IMR-90 (cell line): ENCODE results near the gene ADAM23. TPM values are rescaled to one million over a fixed set of nuclear protein-coding genes. Genes with fewer than 3 reads are reported as not detected.

Experiments used
- ATAC-seq: fragments of 200-7000 bp; cut with Tn5 transposase; 2 replicates; pipeline ENCODE4 v1.9.1; 2020; ENCODE audit warnings: low read depth, mild to moderate bottlenecking, moderate library complexity
- BruUV-seq: library from RNA; stranded (reverse); fragments of 400-500 nt; replicated peaks from 2 replicates; lab custom pipeline; 2021; lab: Mats Ljungman, UMichigan
- CTCF ChIA-PET: fragments of 300-600 bp; formaldehyde crosslinking; extraction: SDS; loops from one replicate; lab custom pipeline; 2021; ENCODE audit warnings: antibody characterized with exemption; lab: Yijun Ruan, JAX
- POLR2A ChIA-PET: fragments of 300-600 bp; sonication (Branson Sonifier 250); formaldehyde crosslinking; loops from one replicate; lab custom pipeline; 2022; ENCODE audit warnings: antibody characterized with exemption; ENCODE audit not compliant: unreplicated experiment; lab: Charles Lee
- DNase-seq: peaks from one replicate; pipeline ENCODE4 v3.0.0; 2013
- H2AFZ ChIP-seq: replicated peaks from 2 replicates; pipeline ENCODE3; 2013; ENCODE audit warnings: low read length, mild to moderate bottlenecking; ENCODE audit not compliant: poor library complexity
- H2AK5ac ChIP-seq: 2 replicates; pipeline ENCODE4 v1.6.1; 2013; ENCODE audit warnings: low read depth, low read length, inconsistent platforms
- H2AK9ac ChIP-seq: replicated peaks from 2 replicates; pipeline ENCODE3; 2013; ENCODE audit warnings: mild to moderate bottlenecking, low read depth, low read length, moderate library complexity; ENCODE audit not compliant: poor library complexity
- H2BK120ac ChIP-seq: 2 replicates; pipeline ENCODE4 v1.6.1; 2013; ENCODE audit warnings: low read depth, low read length, inconsistent platforms
- H2BK15ac ChIP-seq: 3 replicates; pipeline ENCODE4 v1.6.1; 2013; ENCODE audit warnings: low read depth, low read length, inconsistent platforms
- H2BK20ac ChIP-seq: 2 replicates; pipeline ENCODE4 v1.6.1; 2013; ENCODE audit warnings: low read depth, mild to moderate bottlenecking, inconsistent platforms, low read length, moderate library complexity
- H2BK5ac ChIP-seq: 2 replicates; pipeline ENCODE4 v1.6.1; 2013; ENCODE audit warnings: mild to moderate bottlenecking, low read depth, low read length, inconsistent platforms; ENCODE audit not compliant: poor library complexity, severe bottlenecking
- H3K14ac ChIP-seq: replicated peaks from 2 replicates; pipeline ENCODE4 v1.6.1; 2013; ENCODE audit warnings: low read depth, low read length, inconsistent platforms
- H3K18ac ChIP-seq: 2 replicates; pipeline ENCODE4 v1.6.1; 2013; ENCODE audit warnings: low read depth, low read length, control low read depth
- H3K23ac ChIP-seq: 2 replicates; pipeline ENCODE4 v1.6.1; 2013; ENCODE audit warnings: low read depth, low read length, inconsistent platforms
- H3K27ac ChIP-seq: 2 replicates; pipeline ENCODE4 v1.5.1; 2013; ENCODE audit warnings: mild to moderate bottlenecking, control low read depth, low read length; ENCODE audit not compliant: insufficient read depth
- H3K27me3 ChIP-seq: 2 replicates; pipeline ENCODE4 v1.6.1; 2013; ENCODE audit warnings: low read length; ENCODE audit not compliant: control insufficient read depth, insufficient read depth
- H3K36me3 ChIP-seq: 2 replicates; pipeline ENCODE4 v1.6.1; 2013; ENCODE audit warnings: low read length, mixed read lengths; ENCODE audit not compliant: control insufficient read depth, insufficient read depth
- H3K4ac ChIP-seq: 2 replicates; pipeline ENCODE4 v1.6.1; 2013; ENCODE audit warnings: low read depth, low read length, inconsistent platforms
- H3K4me1 ChIP-seq: 2 replicates; pipeline ENCODE4 v1.6.1; 2013; ENCODE audit warnings: low read length, mixed read lengths; ENCODE audit not compliant: control insufficient read depth, insufficient read depth
- H3K4me2 ChIP-seq: 2 replicates; pipeline ENCODE4 v1.6.1; 2013; ENCODE audit warnings: low read depth, mild to moderate bottlenecking, control low read depth, low read length, moderate library complexity
- H3K4me3 ChIP-seq: 2 replicates; pipeline ENCODE4 v1.5.1; 2013; ENCODE audit warnings: low read depth, mild to moderate bottlenecking, control low read depth, low read length, moderate library complexity; ENCODE audit not compliant: insufficient read depth
- H3K56ac ChIP-seq: 2 replicates; pipeline ENCODE4 v1.6.1; 2013; ENCODE audit warnings: low read length, inconsistent platforms; ENCODE audit not compliant: insufficient read depth; ENCODE audit errors: extremely low read depth
- H3K79me1 ChIP-seq, 2 experiments: 2 replicates each; pipeline ENCODE4 v1.6.1; 2013; ENCODE audit warnings: low read length in 2 of 2, inconsistent platforms in 1 of 2, low read depth in 1 of 2
- H3K9ac ChIP-seq: 2 replicates; pipeline ENCODE4 v1.6.1; 2013; ENCODE audit warnings: low read depth, low read length, control low read depth
- H3K9me1 ChIP-seq: 2 replicates; pipeline ENCODE4 v1.6.1; 2013; ENCODE audit warnings: low read length, inconsistent platforms; ENCODE audit not compliant: insufficient read depth
- H3K9me3 ChIP-seq: 2 replicates; pipeline ENCODE4 v1.6.1; 2013; ENCODE audit warnings: low read length; ENCODE audit not compliant: control insufficient read depth, insufficient read depth
- H4K20me1 ChIP-seq: 2 replicates; pipeline ENCODE4 v1.6.1; 2013; ENCODE audit warnings: low read length, inconsistent platforms; ENCODE audit not compliant: insufficient read depth
- H4K5ac ChIP-seq: 2 replicates; pipeline ENCODE4 v1.6.1; 2013; ENCODE audit warnings: mild to moderate bottlenecking, low read depth, low read length, control low read depth
- H4K8ac ChIP-seq, 2 experiments: 2 replicates each; pipeline ENCODE4 v1.6.1; 2013; ENCODE audit warnings: low read depth in 2 of 2, low read length in 2 of 2, control low read depth in 1 of 2, inconsistent platforms in 1 of 2
- H4K91ac ChIP-seq: 2 replicates; pipeline ENCODE4 v1.6.1; 2013; ENCODE audit warnings: low read depth, low read length, inconsistent platforms; ENCODE audit not compliant: insufficient read depth
- BHLHE40 ChIP-seq: fragments of 150-350 bp; IDR thresholded peaks from 2 replicates; pipeline ENCODE4 v1.6.1; 2016; ENCODE audit warnings: mild to moderate bottlenecking, low read depth, low read length
- CEBPB ChIP-seq: IDR thresholded peaks from 2 replicates; pipeline ENCODE4 v1.6.1; 2012; ENCODE audit warnings: low read depth, low read length, improper control_type of control experiment
- CHD1 ChIP-seq: IDR thresholded peaks from 2 replicates; pipeline ENCODE4 v1.6.1; 2012; ENCODE audit warnings: low read depth, low read length, improper control_type of control experiment
- CTCF ChIP-seq: conservative IDR thresholded peaks from 2 replicates; pipeline ENCODE4 v1.5.1; 2012; ENCODE audit warnings: mild to moderate bottlenecking, low read depth, low read length, improper control_type of control experiment
- ELK1 ChIP-seq: fragments of 150-350 bp; IDR thresholded peaks from 2 replicates; pipeline ENCODE4 v1.6.1; 2016; ENCODE audit warnings: low read depth, mild to moderate bottlenecking, low read length, moderate library complexity, borderline replicate concordance
- FOS ChIP-seq: fragments of 150-350 bp; IDR thresholded peaks from 2 replicates; pipeline ENCODE4 v1.6.1; 2016; ENCODE audit warnings: low read depth, low read length
- MAFK ChIP-seq: IDR thresholded peaks from 2 replicates; pipeline ENCODE4 v1.6.1; 2012; ENCODE audit warnings: low read depth, low read length, improper control_type of control experiment
- MAZ ChIP-seq: IDR thresholded peaks from 2 replicates; pipeline ENCODE4 v1.6.1; 2012; ENCODE audit warnings: low read depth, mild to moderate bottlenecking, low read length, improper control_type of control experiment, moderate library complexity, borderline replicate concordance
- MXI1 ChIP-seq: IDR thresholded peaks from 2 replicates; pipeline ENCODE4 v1.6.1; 2012; ENCODE audit warnings: low read depth, mild to moderate bottlenecking, low read length, moderate library complexity, borderline replicate concordance
- NFE2L2 ChIP-seq: fragments of 150-350 bp; IDR thresholded peaks from 2 replicates; pipeline ENCODE4 v1.6.1; 2016; ENCODE audit warnings: low read depth, mild to moderate bottlenecking, low read length
- POLR2A ChIP-seq: IDR thresholded peaks from 2 replicates; pipeline ENCODE4 v1.6.1; 2012; ENCODE audit warnings: mild to moderate bottlenecking, low read depth, low read length
- RAD21 ChIP-seq: IDR thresholded peaks from 2 replicates; pipeline ENCODE4 v1.6.1; 2012; ENCODE audit warnings: low read length, improper control_type of control experiment
- RCOR1 ChIP-seq: IDR thresholded peaks from 2 replicates; pipeline ENCODE4 v1.6.1; 2012; ENCODE audit warnings: mild to moderate bottlenecking, low read length, improper control_type of control experiment; ENCODE audit not compliant: insufficient replicate concordance
- RFX5 ChIP-seq: IDR thresholded peaks from 2 replicates; pipeline ENCODE4 v1.8.0; 2012; ENCODE audit warnings: low read depth, mild to moderate bottlenecking, low read length, moderate library complexity
- SMC3 ChIP-seq: fragments of 150-350 bp; IDR thresholded peaks from 2 replicates; pipeline ENCODE4 v1.6.1; 2016; ENCODE audit warnings: low read depth, mild to moderate bottlenecking, antibody characterized with exemption, low read length, moderate library complexity
- WGBS, 2 experiments: methylation state at CpG; one replicate each; pipeline versions ENCODE4 v1.1.5 to v1.1.7; 2013; ENCODE audit warnings: missing lambda C conversion rate in 2 of 2; ENCODE audit not compliant: insufficient read length in 1 of 2; ENCODE audit errors: extremely low coverage in 2 of 2; 5-methylcytosine and 5-hydroxymethylcytosine counted together
- dilution Hi-C: fragments of 300-500 bp; cut with HindIII; formaldehyde crosslinking; loops from one replicate; pipeline ENCODE4 v1.14.3; 2018; ENCODE audit warnings: low sequenced_read_pairs; ENCODE audit not compliant: unreplicated experiment
- in situ Hi-C: fragments of 300-500 bp; cut with MboI; formaldehyde crosslinking; loops from 3 replicates; pipeline ENCODE4 v1.14.3; 2019; ENCODE audit warnings: low sequenced_read_pairs, inconsistent platforms, mixed read lengths
- intact Hi-C: fragments of 100-400 bp; cut with micrococcal nuclease; formaldehyde crosslinking; loops from 2 replicates; pipeline ENCODE4 v1.10.0; 2022
- polyA plus RNA-seq, 3 experiments: library from polyadenylated mRNA; depleted of rRNA; stranded (reverse); fragments of >200 nt; gene quantifications; 2 replicates each; pipeline ENCODE4 v1.2.3, GENCODE V29; 2012; ENCODE audit warnings: low replicate concordance in 1 of 3
- total RNA-seq: library from RNA; depleted of rRNA; stranded (reverse); fragments of >200 nt; gene quantifications from 2 replicates; pipeline ENCODE4 v1.2.3, GENCODE V29; 2012
- TF ChIP-seq, protein P1 (sequence below): fragments of 150-350 bp; IDR thresholded peaks from 2 replicates; pipeline ENCODE4 v1.6.1; 2017; ENCODE audit warnings: mild to moderate bottlenecking, antibody characterized with exemption, low read length, low read depth

Gene ADAM23
- total and polyA plus RNA-seq, 2 of the 4 experiments (the other 2 are of a cell fraction) = 2.9 to 10.3 TPM

GRCh38 chr2:206543073-206543472 lies 99.7 kb downstream of the ADAM23 start:
- no peak for ATAC-seq
- H3K56ac ChIP-seq = no peak overlapping the region
- no peak overlapping the region for H3K23ac ChIP-seq
- H3K14ac ChIP-seq = no peak overlapping the region
- no peak overlapping the region for H4K5ac ChIP-seq
- H2AFZ ChIP-seq = no peak overlapping the region
- H3K27ac ChIP-seq = no peak overlapping the region
- no peak overlapping the region for H3K18ac ChIP-seq
- no peak overlapping the region for H2AK9ac ChIP-seq
- in situ Hi-C loops (no loop called here), intact Hi-C loops (no loop called here), dilution Hi-C loops (no loop called here)
- no peaks in the 10 kb centered on the region for H3K9me1 ChIP-seq
- no peak overlapping the region for H2BK120ac ChIP-seq
- no peaks in the 10 kb centered on the region for H3K79me1 ChIP-seq
- ChIA-PET POLR2A (no interaction called here), CTCF (no interaction called here)
- H3K9me3 ChIP-seq = no peaks in the 10 kb centered on the region
- WGBS, 2 experiments = 80% methylated on average over 1 of the region's 2 CpGs; no CpG with 5 or more reads in 1 of the 2 experiments
- H4K91ac ChIP-seq = no peak overlapping the region
- H3K27me3 ChIP-seq = no peaks in the 10 kb centered on the region
- no peaks in the 10 kb centered on the region for H3K36me3 ChIP-seq
- DNase-seq = no peak
- H3K9ac ChIP-seq = no peak overlapping the region
- H3K4me1 ChIP-seq = no peaks in the 10 kb centered on the region
- no peak overlapping the region for H2BK20ac ChIP-seq
- H2AK5ac ChIP-seq = no peak overlapping the region
- no peaks in the 10 kb centered on the region for H4K20me1 ChIP-seq
- H2BK5ac ChIP-seq = no peak overlapping the region
- BruUV-seq = no TSS peak
- no peak overlapping the region for H3K4ac ChIP-seq
- no peak overlapping the region for H4K8ac ChIP-seq
- no peak for TF ChIP-seq CEBPB
- TF ChIP-seq CHD1 = no peak
- no peak for TF ChIP-seq MXI1
- TF ChIP-seq MAFK = no peak
- no peak for TF ChIP-seq CTCF
- no peak for TF ChIP-seq ELK1
- no peak for TF ChIP-seq FOS
- no peak for TF ChIP-seq RCOR1
- TF ChIP-seq BHLHE40 = no peak
- no peak for TF ChIP-seq SMC3
- no peak for TF ChIP-seq MAZ
- TF ChIP-seq NFE2L2 = no peak
- TF ChIP-seq RFX5 = no peak
- TF ChIP-seq RAD21 = no peak
- no peak for TF ChIP-seq POLR2A
- TF ChIP-seq, protein P1, sequence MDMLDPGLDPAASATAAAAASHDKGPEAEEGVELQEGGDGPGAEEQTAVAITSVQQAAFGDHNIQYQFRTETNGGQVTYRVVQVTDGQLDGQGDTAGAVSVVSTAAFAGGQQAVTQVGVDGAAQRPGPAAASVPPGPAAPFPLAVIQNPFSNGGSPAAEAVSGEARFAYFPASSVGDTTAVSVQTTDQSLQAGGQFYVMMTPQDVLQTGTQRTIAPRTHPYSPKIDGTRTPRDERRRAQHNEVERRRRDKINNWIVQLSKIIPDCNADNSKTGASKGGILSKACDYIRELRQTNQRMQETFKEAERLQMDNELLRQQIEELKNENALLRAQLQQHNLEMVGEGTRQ = no peak
- no peak overlapping the region for H3K4me3 ChIP-seq
- no peak overlapping the region for H2BK15ac ChIP-seq
- H3K4me2 ChIP-seq = no peak overlapping the region
